AG10803 (cell line): ENCODE measurements around the gene TSHZ1.

ENCODE experiments used
- DNase-seq: peaks from one replicate; pipeline ENCODE4 v3.0.0; 2010; ENCODE audit warnings: low read depth
- H3K4me3 ChIP-seq: 2 replicates; pipeline ENCODE4 v1.5.1; 2011; ENCODE audit warnings: mild to moderate bottlenecking, low read length, control low read depth
- TF ChIP-seq, protein P1 (sequence below): conservative IDR thresholded peaks from 2 replicates; pipeline ENCODE4 v1.5.1; 2011; ENCODE audit warnings: mild to moderate bottlenecking, low read length, control low read depth, inconsistent platforms

The TSHZ1 gene

GRCh38 chr18:75210274-75211001, at the start of gene TSHZ1:
TSHZ1 (plus strand) TSS chr18:75210797; CDS start chr18:75211877, 1,080 bp downstream.
- TF ChIP-seq, protein P1, sequence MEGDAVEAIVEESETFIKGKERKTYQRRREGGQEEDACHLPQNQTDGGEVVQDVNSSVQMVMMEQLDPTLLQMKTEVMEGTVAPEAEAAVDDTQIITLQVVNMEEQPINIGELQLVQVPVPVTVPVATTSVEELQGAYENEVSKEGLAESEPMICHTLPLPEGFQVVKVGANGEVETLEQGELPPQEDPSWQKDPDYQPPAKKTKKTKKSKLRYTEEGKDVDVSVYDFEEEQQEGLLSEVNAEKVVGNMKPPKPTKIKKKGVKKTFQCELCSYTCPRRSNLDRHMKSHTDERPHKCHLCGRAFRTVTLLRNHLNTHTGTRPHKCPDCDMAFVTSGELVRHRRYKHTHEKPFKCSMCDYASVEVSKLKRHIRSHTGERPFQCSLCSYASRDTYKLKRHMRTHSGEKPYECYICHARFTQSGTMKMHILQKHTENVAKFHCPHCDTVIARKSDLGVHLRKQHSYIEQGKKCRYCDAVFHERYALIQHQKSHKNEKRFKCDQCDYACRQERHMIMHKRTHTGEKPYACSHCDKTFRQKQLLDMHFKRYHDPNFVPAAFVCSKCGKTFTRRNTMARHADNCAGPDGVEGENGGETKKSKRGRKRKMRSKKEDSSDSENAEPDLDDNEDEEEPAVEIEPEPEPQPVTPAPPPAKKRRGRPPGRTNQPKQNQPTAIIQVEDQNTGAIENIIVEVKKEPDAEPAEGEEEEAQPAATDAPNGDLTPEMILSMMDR = no peak
- peak; percentile 85 for DNase-seq
- peak within 1 kb of the TSS; percentile 93 for H3K4me3 ChIP-seq

GRCh38 chr18:75161256-75162028, 49.2 kb upstream of the TSHZ1 start:
- H3K4me3 ChIP-seq = peak overlapping the region; percentile 53
- DNase-seq = peak; percentile 35
- TF ChIP-seq, protein P1 = peak; percentile 23

DNA sequence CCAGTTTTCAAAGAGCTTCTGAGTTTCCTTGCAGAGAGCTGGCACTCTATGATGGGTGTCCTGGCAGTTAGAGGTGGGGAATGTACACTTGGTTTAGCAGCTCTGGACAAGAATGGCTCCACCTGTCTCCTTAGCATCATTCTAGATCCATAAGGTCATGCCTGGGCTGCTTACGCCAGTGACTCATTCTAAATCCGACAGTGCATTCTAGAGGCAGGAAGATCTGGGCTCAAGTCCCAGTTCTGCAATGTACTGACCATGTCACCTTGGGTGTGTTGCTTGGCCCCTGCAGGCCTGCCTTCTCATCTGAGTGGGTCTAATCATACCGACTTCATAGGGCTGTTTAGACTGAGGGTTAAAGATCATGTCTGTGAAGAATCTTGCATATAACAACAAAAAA, 48.1 kb upstream of the TSHZ1 start:
- TF ChIP-seq, protein P1 = no peak
- no peak overlapping the region for H3K4me3 ChIP-seq
- peak; percentile 25 for DNase-seq

GRCh38 chr18:75162978-75163377, 47.6 kb upstream of the TSHZ1 start:
- H3K4me3 ChIP-seq = no peak overlapping the region
- TF ChIP-seq, protein P1 = no peak
- no peak for DNase-seq

DNA sequence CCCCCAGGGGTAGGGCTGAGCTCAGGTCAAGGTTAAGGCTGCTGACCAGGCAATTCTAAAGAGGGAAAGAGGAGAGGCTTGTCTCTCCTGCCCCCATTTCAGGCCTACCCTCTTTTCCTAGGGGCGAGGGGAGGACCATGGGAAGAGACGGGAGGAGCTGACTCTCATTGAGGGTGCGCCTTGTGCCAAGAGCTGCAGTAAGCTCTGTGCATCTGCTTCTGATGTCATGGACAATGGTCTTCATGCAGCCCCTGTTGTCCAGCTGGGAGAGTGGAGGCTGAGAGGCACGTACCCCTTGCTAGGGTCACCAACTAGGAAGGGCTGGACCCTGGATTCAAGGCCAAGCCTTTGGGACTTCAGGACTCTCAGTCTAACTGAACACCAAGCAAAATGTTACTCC, 46.9 kb upstream of the TSHZ1 start:
- TF ChIP-seq, protein P1 = no peak
- H3K4me3 ChIP-seq = no peak overlapping the region
- no peak for DNase-seq

- H3K4me3 ChIP-seq = no peak overlapping the region
- TF ChIP-seq, protein P1 = no peak
- DNase-seq = no peak
Measured at GRCh38 chr18:75164479-75164878, 46.1 kb upstream of the TSHZ1 start.

DNA sequence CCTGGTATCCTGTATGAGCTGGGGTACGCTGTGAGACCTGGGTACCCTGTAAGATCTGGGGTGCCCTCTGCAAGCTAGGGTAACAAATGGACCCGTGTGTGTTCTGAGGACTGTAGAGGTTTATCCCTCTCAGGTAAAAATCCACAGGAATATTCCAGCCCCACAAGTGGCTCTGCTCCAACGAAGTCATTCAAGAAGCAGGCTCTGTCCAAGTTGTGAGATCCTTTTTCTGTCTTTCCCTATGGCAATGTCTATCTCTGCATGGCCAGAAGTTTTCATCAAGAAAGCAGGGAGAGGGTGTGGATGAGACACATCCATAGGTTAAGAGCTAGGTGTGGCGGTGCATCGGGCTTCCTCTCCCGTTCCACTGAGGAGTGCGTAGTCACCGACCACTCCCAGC, 44.7 kb upstream of the TSHZ1 start:
- TF ChIP-seq, protein P1 = no peak
- DNase-seq = no peak
- H3K4me3 ChIP-seq = no peak overlapping the region
